Measurements from ENCODE around the gene LNX1.

Gene LNX1

DNA sequence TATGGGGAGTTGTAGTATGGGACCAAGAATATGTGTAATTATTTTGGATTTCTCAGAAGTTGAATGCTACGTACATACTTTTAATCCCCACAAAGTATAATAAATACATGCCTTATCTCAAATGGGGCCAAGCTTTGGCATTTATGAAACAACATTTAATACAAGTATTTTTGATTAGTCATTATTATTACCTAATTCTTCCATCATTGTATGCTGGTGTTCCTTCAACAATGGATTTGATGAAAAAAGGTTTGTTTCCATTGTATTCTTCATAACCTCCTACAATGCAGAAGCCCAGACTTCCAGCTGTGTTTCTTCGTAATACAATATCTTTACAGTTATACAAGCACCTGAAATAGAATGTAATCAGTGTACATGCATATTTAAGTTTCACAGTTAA lies 130.0 kb downstream of the LNX1 start:
- Histone ChIP-seq H3K4me3 (ENCODE audit: low read depth, low read length) (no peak overlapping the region), H3K36me3 (ENCODE audit: control insufficient read depth, insufficient read depth, low read length) (peaks cover 56% of the 10 kb centered on the region), H3K9ac (ENCODE audit: low read length) (no peak overlapping the region), H3K27me3 (ENCODE audit: control insufficient read depth, insufficient read depth, low read length) (no peaks in the 10 kb centered on the region), H3K9me3 (ENCODE audit: control insufficient read depth, insufficient read depth, low read depth, low read length) (peaks cover 5% of the 10 kb centered on the region; the same call in 1 of the 2 replicates), H3K27ac (ENCODE audit: low read depth, low read length) (no peak overlapping the region), H3K4me1 (ENCODE audit: control insufficient read depth, insufficient read depth, low read length) (no peaks in the 10 kb centered on the region)

DNA sequence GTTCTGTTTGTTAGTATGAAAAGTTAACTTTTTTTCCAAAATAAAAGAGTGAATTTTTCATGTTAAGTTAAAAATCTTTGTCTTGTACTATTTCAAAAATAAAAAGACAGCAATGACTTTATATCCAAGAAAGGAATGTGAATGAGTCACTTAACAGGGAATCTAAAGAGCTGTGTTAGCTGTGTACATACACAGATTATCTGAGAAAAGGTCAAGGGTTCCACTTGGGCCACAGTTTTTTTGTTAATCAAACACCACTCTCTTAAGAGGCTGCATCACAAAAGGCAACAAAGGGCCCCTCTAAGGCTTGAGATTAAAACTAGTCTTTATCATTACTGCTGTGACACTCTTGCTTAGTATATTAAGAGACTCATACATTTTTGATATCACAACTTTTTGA lies 131.7 kb downstream of the LNX1 start:
- Histone ChIP-seq H3K4me3 (ENCODE audit: low read depth, low read length) (no peak overlapping the region), H3K36me3 (ENCODE audit: control insufficient read depth, insufficient read depth, low read length) (peaks cover 72% of the 10 kb centered on the region), H3K4me1 (ENCODE audit: control insufficient read depth, insufficient read depth, low read length) (no peaks in the 10 kb centered on the region), H3K27me3 (ENCODE audit: control insufficient read depth, insufficient read depth, low read length) (no peaks in the 10 kb centered on the region), H3K9me3 (ENCODE audit: control insufficient read depth, insufficient read depth, low read depth, low read length) (no peaks in the 10 kb centered on the region), H3K27ac (ENCODE audit: low read depth, low read length) (no peak overlapping the region), H3K9ac (ENCODE audit: low read length) (no peak overlapping the region)

- Histone ChIP-seq H3K36me3 (ENCODE audit: control insufficient read depth, insufficient read depth, low read length) (peaks cover 75% of the 10 kb centered on the region), H3K4me1 (ENCODE audit: control insufficient read depth, insufficient read depth, low read length) (no peaks in the 10 kb centered on the region), H3K27ac (ENCODE audit: low read depth, low read length) (no peak overlapping the region), H3K27me3 (ENCODE audit: control insufficient read depth, insufficient read depth, low read length) (no peaks in the 10 kb centered on the region), H3K9me3 (ENCODE audit: control insufficient read depth, insufficient read depth, low read depth, low read length) (no peaks in the 10 kb centered on the region), H3K9ac (ENCODE audit: low read length) (no peak overlapping the region), H3K4me3 (ENCODE audit: low read depth, low read length) (no peak overlapping the region)
Measured at GRCh38 chr4:53456178-53456577, 135.1 kb downstream of the LNX1 start.

DNA sequence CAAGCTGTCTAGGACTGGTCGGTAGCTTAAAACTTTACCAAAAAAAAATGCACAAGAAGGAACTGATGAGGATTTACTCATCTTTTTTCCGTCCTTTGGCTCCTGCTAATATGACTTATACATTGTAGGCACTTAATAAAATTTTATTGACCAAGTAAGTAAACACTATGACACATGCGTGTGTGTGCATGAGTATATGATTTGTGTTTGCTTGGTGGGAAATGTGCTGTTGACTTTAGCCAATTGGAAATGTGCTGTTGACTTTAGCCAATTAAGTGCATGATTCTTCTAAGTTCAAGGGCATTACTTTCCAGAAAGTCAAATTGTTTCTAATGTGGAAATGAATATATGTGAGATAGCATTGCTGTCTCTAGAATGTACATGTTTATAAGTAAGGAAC lies 135.5 kb downstream of the LNX1 start:
- H3K36me3 ChIP-seq (ENCODE audit: control insufficient read depth, insufficient read depth, low read length), result peaks cover 71% of the 10 kb centered on the region
- H3K27ac ChIP-seq (ENCODE audit: low read depth, low read length), result no peak overlapping the region
- H3K4me1 ChIP-seq (ENCODE audit: control insufficient read depth, insufficient read depth, low read length), result no peaks in the 10 kb centered on the region

GRCh38 chr4:53453385-53453784 lies 137.9 kb downstream of the LNX1 start:
- no peaks in the 10 kb centered on the region for H3K4me1 ChIP-seq (ENCODE audit: control insufficient read depth, insufficient read depth, low read length)
- H3K9me3 ChIP-seq (ENCODE audit: control insufficient read depth, insufficient read depth, low read depth, low read length), result no peaks in the 10 kb centered on the region
- no peaks in the 10 kb centered on the region for H3K27me3 ChIP-seq (ENCODE audit: control insufficient read depth, insufficient read depth, low read length)
- H3K9ac ChIP-seq (ENCODE audit: low read length), result no peak overlapping the region
- H3K36me3 ChIP-seq (ENCODE audit: control insufficient read depth, insufficient read depth, low read length), result peaks cover 50% of the 10 kb centered on the region
- no peak overlapping the region for H3K27ac ChIP-seq (ENCODE audit: low read depth, low read length)
- H3K4me3 ChIP-seq (ENCODE audit: low read depth, low read length), result no peak overlapping the region

More for the DNA sequence above, 135.5 kb downstream of the LNX1 start:
- Histone ChIP-seq H3K27me3 (ENCODE audit: control insufficient read depth, insufficient read depth, low read length) (no peaks in the 10 kb centered on the region), H3K9me3 (ENCODE audit: control insufficient read depth, insufficient read depth, low read depth, low read length) (no peaks in the 10 kb centered on the region), H3K9ac (ENCODE audit: low read length) (no peak overlapping the region), H3K4me3 (ENCODE audit: low read depth, low read length) (no peak overlapping the region)

DNA sequence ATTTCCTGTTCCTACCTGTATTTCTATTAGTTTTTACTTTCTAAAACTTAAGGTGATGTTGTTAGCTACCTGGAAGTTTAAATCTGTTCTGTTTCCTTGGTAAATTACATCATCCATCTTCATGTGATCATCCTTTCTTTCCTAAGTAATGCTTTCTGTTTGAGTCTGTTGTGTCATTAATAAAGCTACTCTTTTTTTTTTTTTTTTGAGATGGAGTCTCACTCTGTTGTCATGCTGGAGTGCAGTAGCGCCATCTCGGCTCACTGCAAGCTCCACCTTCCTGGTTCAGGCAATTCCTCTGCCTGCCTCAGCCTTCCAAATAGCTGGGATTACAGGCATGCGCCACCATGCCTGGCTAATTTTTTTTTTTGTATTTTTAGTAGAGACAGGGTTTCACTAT lies 140.5 kb downstream of the LNX1 start:
- Histone ChIP-seq H3K27me3 (ENCODE audit: control insufficient read depth, insufficient read depth, low read length) (no peaks in the 10 kb centered on the region), H3K27ac (ENCODE audit: low read depth, low read length) (no peak overlapping the region), H3K36me3 (ENCODE audit: control insufficient read depth, insufficient read depth, low read length) (peaks cover 42% of the 10 kb centered on the region), H3K4me3 (ENCODE audit: low read depth, low read length) (no peak overlapping the region), H3K9ac (ENCODE audit: low read length) (no peak overlapping the region), H3K9me3 (ENCODE audit: control insufficient read depth, insufficient read depth, low read depth, low read length) (no peaks in the 10 kb centered on the region), H3K4me1 (ENCODE audit: control insufficient read depth, insufficient read depth, low read length) (no peaks in the 10 kb centered on the region)

- H3K27me3 ChIP-seq (ENCODE audit: control insufficient read depth, insufficient read depth, low read length), result no peaks in the 10 kb centered on the region
- H3K27ac ChIP-seq (ENCODE audit: low read depth, low read length), result no peak overlapping the region
- peaks cover 50% of the 10 kb centered on the region for H3K36me3 ChIP-seq (ENCODE audit: control insufficient read depth, insufficient read depth, low read length)
- H3K4me3 ChIP-seq (ENCODE audit: low read depth, low read length), result no peak overlapping the region
- no peaks in the 10 kb centered on the region for H3K9me3 ChIP-seq (ENCODE audit: control insufficient read depth, insufficient read depth, low read depth, low read length)
- H3K4me1 ChIP-seq (ENCODE audit: control insufficient read depth, insufficient read depth, low read length), result no peaks in the 10 kb centered on the region
- H3K9ac ChIP-seq (ENCODE audit: low read length), result no peak overlapping the region
Measured at GRCh38 chr4:53444954-53445353, 146.3 kb downstream of the LNX1 start.

DNA sequence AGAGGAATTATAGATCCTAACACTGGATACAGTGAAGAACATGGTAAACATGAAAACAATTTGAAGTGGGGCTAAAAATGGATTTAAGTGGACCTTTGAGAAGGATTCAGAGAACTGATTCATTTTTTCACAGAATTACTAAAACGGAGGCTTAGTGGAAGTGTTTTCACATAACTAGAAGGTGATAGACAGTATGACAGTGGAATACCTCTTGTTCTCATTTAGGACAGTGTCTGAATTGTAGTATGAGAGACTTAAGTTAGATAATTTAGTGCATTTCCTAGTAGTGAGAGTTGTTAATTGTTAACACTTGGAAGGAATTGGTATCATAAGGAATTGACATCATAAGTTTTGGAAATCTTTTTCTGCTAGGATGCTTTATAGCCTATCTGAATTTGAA lies 149.7 kb downstream of the LNX1 start:
- no peaks in the 10 kb centered on the region for H3K9me3 ChIP-seq (ENCODE audit: control insufficient read depth, insufficient read depth, low read depth, low read length)
- H3K36me3 ChIP-seq (ENCODE audit: control insufficient read depth, insufficient read depth, low read length), result peaks cover 46% of the 10 kb centered on the region
- no peak overlapping the region for H3K9ac ChIP-seq (ENCODE audit: low read length)
- no peak overlapping the region for H3K27ac ChIP-seq (ENCODE audit: low read depth, low read length)
- no peaks in the 10 kb centered on the region for H3K4me1 ChIP-seq (ENCODE audit: control insufficient read depth, insufficient read depth, low read length)
- H3K27me3 ChIP-seq (ENCODE audit: control insufficient read depth, insufficient read depth, low read length), result no peaks in the 10 kb centered on the region
- H3K4me3 ChIP-seq (ENCODE audit: low read depth, low read length), result no peak overlapping the region

DNA sequence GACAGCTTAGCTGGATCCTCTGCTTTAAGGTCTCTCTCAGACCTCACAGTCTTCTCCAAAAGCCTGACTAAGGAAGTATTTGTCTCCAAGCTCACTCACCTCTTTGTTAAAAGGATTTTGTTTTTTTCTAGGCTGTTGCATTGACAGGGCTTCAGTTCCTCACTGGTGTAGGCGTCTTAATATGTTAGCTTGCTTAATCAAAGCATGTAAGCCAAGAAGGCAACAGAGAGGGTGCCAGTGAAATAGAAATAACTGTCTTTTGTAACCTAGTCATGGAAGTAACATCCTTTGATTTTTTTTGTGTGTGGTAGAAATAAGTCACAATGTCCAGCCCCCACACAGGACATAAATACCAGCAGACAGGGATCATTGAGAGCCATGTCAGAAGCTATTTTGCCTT lies 155.0 kb downstream of the LNX1 start:
- no peak overlapping the region for H3K27ac ChIP-seq (ENCODE audit: low read depth, low read length)
- H3K4me1 ChIP-seq (ENCODE audit: control insufficient read depth, insufficient read depth, low read length), result no peaks in the 10 kb centered on the region
- no peak overlapping the region for H3K9ac ChIP-seq (ENCODE audit: low read length)
- no peaks in the 10 kb centered on the region for H3K27me3 ChIP-seq (ENCODE audit: control insufficient read depth, insufficient read depth, low read length)
- H3K9me3 ChIP-seq (ENCODE audit: control insufficient read depth, insufficient read depth, low read depth, low read length), result no peaks in the 10 kb centered on the region
- peaks cover 17% of the 10 kb centered on the region; the same call in 1 of the 2 replicates for H3K36me3 ChIP-seq (ENCODE audit: control insufficient read depth, insufficient read depth, low read length)
- no peak overlapping the region for H3K4me3 ChIP-seq (ENCODE audit: low read depth, low read length)

DNA sequence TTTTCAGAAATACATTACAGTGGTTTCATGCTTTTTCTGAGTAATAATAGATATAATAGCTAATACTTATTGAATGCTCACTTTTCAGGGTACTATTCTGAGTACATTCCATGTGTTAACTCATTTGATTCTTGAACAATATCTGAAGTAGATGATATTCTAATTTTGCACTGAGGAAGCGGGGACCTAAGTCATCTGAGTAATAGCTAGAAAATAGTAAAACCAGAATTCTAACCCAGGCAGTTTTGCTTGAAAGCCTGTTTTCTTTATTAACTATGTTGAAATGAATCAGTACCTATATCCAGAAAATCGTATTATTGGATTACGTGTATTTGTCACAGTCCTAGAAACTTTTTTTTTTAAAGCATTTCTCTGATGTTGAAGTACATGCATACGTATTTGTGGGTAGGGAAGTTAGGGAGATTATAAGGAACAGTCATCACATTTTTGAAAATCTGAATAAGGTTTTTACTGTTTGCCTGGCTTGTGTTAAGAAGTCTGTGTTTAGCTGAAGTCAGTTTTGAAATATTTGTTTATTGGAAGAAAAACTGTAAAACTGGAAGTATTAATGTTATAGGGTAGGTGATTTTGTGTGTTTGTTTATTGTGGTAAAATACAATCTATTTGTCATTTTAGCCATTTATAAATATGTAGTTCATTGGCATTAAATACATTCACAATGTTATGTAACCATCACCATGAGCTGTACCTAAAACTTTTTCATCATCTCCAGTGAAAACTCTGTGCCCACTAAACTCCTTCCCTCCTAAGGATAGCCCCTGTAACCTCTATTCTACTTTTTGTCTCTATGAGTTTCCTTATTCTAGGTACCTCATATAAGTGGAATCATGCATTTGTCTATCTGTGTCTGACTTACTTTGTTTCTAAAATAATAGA lies 158.5 kb downstream of the LNX1 start:
- H3K4me1 ChIP-seq (ENCODE audit: control insufficient read depth, insufficient read depth, low read length), result no peaks in the 10 kb centered on the region
- H3K4me3 ChIP-seq (ENCODE audit: low read depth, low read length), result no peak overlapping the region
- H3K9ac ChIP-seq (ENCODE audit: low read length), result no peak overlapping the region
- H3K9me3 ChIP-seq (ENCODE audit: control insufficient read depth, insufficient read depth, low read depth, low read length), result no peaks in the 10 kb centered on the region
- H3K27ac ChIP-seq (ENCODE audit: low read depth, low read length), result no peak overlapping the region
- no peaks in the 10 kb centered on the region for H3K27me3 ChIP-seq (ENCODE audit: control insufficient read depth, insufficient read depth, low read length)
- peaks cover 45% of the 10 kb centered on the region for H3K36me3 ChIP-seq (ENCODE audit: control insufficient read depth, insufficient read depth, low read length)

GRCh38 chr4:53431052-53431451 lies 160.2 kb downstream of the LNX1 start:
- H3K4me1 ChIP-seq (ENCODE audit: control insufficient read depth, insufficient read depth, low read length), result no peaks in the 10 kb centered on the region
- no peak overlapping the region for H3K4me3 ChIP-seq (ENCODE audit: low read depth, low read length)
- no peak overlapping the region for H3K27ac ChIP-seq (ENCODE audit: low read depth, low read length)
- H3K36me3 ChIP-seq (ENCODE audit: control insufficient read depth, insufficient read depth, low read length), result peaks cover 48% of the 10 kb centered on the region
- no peak overlapping the region for H3K9ac ChIP-seq (ENCODE audit: low read length)
- no peaks in the 10 kb centered on the region for H3K9me3 ChIP-seq (ENCODE audit: control insufficient read depth, insufficient read depth, low read depth, low read length)
- H3K27me3 ChIP-seq (ENCODE audit: control insufficient read depth, insufficient read depth, low read length), result no peaks in the 10 kb centered on the region
